Cardiac muscle cell (in vitro differentiated cells and primary cell): ENCODE measurements around the gene TGFBR3. TPM values are rescaled to one million over a fixed set of nuclear protein-coding genes. Genes with fewer than 3 reads are reported as not detected.

Experiments
- DNase-seq, 2 donors: peaks; one replicate each; pipeline versions ENCODE4 v3.0.0 to v3.0.0-alpha.2; 2010 to 2017; ENCODE audit warnings: low read depth in 1 of 2, low spot score in 1 of 2
- H3K27ac ChIP-seq: fragments of 200-600 bp; sonication (generic); 2 replicates; pipeline ENCODE4 v1.5.1; 2016
- H3K27me3 ChIP-seq: fragments of 200-600 bp; sonication (generic); 2 replicates; pipeline ENCODE4 v1.6.0; 2016; ENCODE audit warnings: control low read depth
- H3K36me3 ChIP-seq: fragments of 200-600 bp; sonication (generic); 2 replicates; pipeline ENCODE4 v1.5.1; 2016; ENCODE audit warnings: control low read depth
- H3K4me1 ChIP-seq: fragments of 200-600 bp; sonication (generic); 2 replicates; pipeline ENCODE4 v1.8.1; 2017; ENCODE audit warnings: low read depth, mild to moderate bottlenecking, mixed run types
- H3K4me3 ChIP-seq: fragments of 200-600 bp; sonication (generic); 2 replicates; pipeline ENCODE4 v1.5.1; 2016; ENCODE audit warnings: mild to moderate bottlenecking
- H3K9me3 ChIP-seq: fragments of 200-600 bp; sonication (generic); 2 replicates; pipeline ENCODE4 v1.5.1; 2017; ENCODE audit warnings: low read depth, mild to moderate bottlenecking, control low read depth
- CTCF ChIP-seq: IDR thresholded peaks from 2 replicates; pipeline ENCODE4 v1.5.1; 2012; ENCODE audit warnings: low read depth, mild to moderate bottlenecking, low read length
- polyA plus RNA-seq: library from polyadenylated mRNA; unstranded; fragments of >200 nt; fragmentation: Nextera tagmentation; extraction: Ambion mirVana; gene quantifications from 2 replicates; pipeline ENCODE4 v1.2.1, GENCODE V29; 2016
- total RNA-seq: library from RNA; depleted of rRNA; stranded (reverse); fragments of >200 nt; gene quantifications from 2 replicates; pipeline ENCODE4 v1.2.3, GENCODE V29; 2016

The TGFBR3 gene
- total and polyA plus RNA-seq, 2 experiments from 2014 or later, result 10.3 to 11.8 TPM

DNA sequence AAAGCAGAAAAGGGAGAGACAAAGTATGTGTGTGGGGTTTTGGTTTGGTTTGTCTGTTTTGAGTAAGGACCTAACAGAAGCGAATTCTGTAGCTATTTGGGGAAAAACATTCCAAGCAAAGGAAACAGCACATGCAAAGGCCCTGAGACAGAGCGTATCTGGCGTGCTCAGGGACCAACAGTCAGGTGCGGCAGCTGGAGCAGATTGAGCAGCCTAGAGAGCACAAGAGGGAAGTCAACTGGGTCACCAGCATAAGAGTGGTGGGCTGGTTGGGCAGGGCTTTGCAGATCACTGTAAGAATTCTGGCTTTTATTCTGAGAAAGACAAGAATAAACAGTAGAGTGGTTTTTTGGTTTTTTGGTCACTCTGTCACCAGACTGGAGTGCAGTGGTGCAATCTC, 11.8 kb downstream of the TGFBR3 start:
- no peaks in the 10 kb centered on the region for H3K36me3 ChIP-seq
- no peak for DNase-seq
- no peaks in the 10 kb centered on the region for H3K4me1 ChIP-seq
- TF ChIP-seq CTCF, result no peak
- no peak overlapping the region for H3K4me3 ChIP-seq
- H3K9me3 ChIP-seq, result no peaks in the 10 kb centered on the region
- no peak overlapping the region for H3K27ac ChIP-seq
- no peaks in the 10 kb centered on the region for H3K27me3 ChIP-seq

GRCh38 chr1:91872559-91873081, 13.3 kb downstream of the TGFBR3 start:
- no peak overlapping the region for H3K4me3 ChIP-seq
- no peaks in the 10 kb centered on the region for H3K27me3 ChIP-seq
- no peak overlapping the region for H3K27ac ChIP-seq
- no peaks in the 10 kb centered on the region for H3K9me3 ChIP-seq
- H3K4me1 ChIP-seq, result no peaks in the 10 kb centered on the region
- no peak for DNase-seq
- no peaks in the 10 kb centered on the region for H3K36me3 ChIP-seq
- no peak for TF ChIP-seq CTCF

DNA sequence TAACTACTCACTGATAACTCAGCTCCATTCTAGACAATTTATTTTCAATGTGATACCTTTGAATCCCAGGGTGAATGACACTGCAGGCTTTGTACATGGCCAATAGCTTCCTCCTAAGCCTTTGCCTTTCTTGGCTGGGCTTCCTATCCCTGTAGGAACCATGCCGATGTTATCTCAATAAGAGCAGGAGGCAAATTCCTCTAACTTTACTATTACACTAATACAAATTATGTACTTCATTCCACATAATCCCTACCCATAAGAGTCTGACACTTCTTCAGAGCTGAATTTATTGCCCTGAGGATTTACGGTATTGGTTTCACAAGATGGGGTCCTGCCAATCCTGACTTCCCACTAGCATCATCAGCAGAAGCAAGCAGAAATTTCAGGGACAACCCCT, 14.0 kb downstream of the TGFBR3 start:
- H3K36me3 ChIP-seq, result no peaks in the 10 kb centered on the region
- H3K27ac ChIP-seq, result no peak overlapping the region
- H3K27me3 ChIP-seq, result no peaks in the 10 kb centered on the region
- no peaks in the 10 kb centered on the region for H3K4me1 ChIP-seq
- H3K4me3 ChIP-seq, result no peak overlapping the region
- no peak for TF ChIP-seq CTCF
- DNase-seq, result peak in 1 of 2 donors; percentile 63
- H3K9me3 ChIP-seq, result no peaks in the 10 kb centered on the region

- Histone ChIP-seq H3K9me3 (no peaks in the 10 kb centered on the region), H3K4me1 (no peaks in the 10 kb centered on the region), H3K4me3 (no peak overlapping the region), H3K36me3 (no peaks in the 10 kb centered on the region), H3K27ac (no peak overlapping the region), H3K27me3 (no peaks in the 10 kb centered on the region)
- no peak for TF ChIP-seq CTCF
- DNase-seq, result no peak
These were observed 15.6 kb downstream of the TGFBR3 start for GRCh38 chr1:91870322-91870721.

DNA sequence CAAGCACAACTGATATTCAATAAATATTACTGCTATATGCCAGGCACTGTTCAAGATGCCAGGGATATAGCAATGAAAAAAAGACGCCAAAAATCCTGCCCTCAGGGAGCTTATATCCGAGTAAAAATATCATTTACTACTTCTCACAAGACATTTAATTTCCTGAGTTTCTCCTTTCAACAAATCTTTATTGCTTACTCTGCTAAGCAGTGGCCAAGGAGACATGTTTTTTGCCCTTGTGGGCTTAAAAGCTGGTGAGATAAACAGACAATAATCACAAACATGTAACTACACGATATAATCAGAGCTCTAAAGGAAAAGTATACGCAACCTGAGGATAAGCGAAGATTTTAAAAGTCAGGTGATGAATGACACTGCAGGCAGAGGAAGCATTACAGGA, 19.5 kb downstream of the TGFBR3 start:
- Histone ChIP-seq H3K27me3 (no peaks in the 10 kb centered on the region), H3K4me3 (no peak overlapping the region), H3K9me3 (no peaks in the 10 kb centered on the region), H3K4me1 (no peaks in the 10 kb centered on the region), H3K36me3 (no peaks in the 10 kb centered on the region), H3K27ac (no peak overlapping the region)
- DNase-seq, result no peak
- no peak for TF ChIP-seq CTCF
